D341Med (cell line): ENCODE results near the gene TNFRSF4.

Experiments used
- DNase-seq: peaks from one replicate; pipeline ENCODE4 v3.0.0; 2012; ENCODE audit warnings: low spot score

Gene TNFRSF4

DNA sequence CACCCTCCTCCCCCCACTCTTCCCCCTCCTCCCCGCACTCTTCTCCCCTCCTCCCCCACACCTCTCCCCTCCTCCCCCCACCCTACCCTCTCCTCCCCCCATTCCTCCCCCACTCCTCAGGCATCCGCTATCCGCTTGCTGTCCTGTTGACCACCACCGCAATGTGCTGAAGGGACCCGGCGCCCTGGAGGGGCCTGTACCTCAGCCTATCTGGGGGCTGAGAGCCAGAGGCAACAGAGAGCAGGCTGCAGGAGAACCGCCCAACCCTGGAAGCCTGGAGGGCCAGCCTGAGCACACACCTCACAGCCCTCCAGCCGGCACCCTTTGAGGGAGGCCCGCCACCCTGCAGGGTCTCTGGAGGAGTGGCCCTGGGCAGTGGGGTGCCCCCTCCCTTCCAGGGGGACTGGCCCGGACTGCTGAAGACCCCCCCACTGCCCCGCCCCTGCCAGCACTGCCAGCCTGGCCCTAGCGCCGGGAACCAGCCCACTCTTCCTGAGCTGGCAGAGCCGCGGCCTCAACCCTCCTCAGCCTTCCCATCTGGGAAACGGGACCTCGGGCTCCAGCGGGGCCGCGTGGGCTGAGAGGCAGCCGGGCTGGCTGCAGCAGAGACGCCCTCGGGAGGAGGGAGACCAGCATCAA, 31.3 kb upstream of the TNFRSF4 start:
- no peak for DNase-seq

DNA sequence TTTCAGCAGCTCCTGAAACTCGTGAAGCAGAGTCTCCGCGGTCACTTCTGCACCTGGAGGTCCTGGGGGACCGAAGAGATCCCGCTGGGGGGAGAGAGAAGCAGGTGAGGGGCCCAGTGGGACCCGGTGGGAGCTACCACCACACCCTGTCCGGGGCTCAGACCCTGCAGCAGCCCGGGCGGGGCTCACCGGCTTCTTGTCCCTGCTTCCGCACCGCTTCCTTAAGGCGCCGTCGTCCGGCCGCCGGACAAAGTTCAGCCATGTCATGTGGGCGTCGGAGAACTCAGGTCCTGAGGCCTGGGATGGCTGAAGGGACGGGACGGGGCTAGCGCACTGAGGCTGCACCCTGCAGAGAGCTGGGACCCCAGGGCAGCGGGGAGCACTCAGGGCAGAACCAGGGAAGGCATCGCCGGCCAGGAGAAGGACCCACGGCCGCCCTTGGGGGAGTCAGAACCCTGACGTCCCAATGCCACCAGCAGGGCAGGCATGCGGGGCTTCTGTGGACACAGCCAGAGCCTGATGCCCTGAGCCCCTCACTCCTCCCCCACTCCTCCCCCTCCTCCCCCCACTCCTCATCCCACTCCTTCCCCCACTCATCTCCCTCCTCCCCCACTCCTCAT, 30.3 kb upstream of the TNFRSF4 start:
- DNase-seq: no peak

DNA sequence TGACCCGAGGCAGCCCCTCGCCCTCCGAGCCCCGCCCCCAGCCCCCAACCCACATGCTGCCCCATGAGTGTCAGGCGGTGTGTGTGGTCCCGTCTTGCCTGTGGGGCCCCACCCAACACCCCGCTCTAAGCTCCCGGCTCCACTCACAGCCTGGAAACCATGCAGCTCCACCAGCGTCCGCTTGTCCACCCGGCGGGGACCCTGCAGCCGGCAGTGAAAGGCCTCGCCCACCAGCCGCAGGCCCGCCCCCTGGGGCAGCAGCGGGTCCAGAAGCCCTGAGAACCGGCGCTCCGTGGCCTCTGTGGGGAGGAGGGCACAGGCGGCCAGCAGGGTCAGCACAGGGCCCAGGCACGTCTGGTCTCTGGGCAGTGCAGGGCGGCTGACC, 29.8 kb upstream of the TNFRSF4 start:
- no peak for DNase-seq

DNA sequence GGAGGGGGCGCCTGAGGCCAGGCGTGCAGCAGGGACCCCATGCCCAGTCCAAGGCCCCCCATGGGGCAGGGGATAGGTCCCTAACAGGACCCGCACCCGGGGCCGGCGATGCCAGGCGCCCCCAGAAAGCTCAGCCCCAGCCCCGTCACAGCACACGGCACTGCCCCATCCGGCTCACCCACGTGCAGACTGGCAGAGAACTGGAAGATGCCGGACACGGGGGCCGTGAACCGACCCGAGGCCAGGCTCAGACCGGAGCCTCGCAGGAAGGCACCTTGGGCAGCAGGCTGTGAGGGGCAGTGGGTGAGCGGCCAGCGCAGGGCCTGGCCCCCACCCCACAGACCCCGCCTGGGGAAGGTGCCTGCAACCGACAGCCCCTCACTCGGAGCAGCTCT, 29.3 kb upstream of the TNFRSF4 start:
- no peak for DNase-seq

DNA sequence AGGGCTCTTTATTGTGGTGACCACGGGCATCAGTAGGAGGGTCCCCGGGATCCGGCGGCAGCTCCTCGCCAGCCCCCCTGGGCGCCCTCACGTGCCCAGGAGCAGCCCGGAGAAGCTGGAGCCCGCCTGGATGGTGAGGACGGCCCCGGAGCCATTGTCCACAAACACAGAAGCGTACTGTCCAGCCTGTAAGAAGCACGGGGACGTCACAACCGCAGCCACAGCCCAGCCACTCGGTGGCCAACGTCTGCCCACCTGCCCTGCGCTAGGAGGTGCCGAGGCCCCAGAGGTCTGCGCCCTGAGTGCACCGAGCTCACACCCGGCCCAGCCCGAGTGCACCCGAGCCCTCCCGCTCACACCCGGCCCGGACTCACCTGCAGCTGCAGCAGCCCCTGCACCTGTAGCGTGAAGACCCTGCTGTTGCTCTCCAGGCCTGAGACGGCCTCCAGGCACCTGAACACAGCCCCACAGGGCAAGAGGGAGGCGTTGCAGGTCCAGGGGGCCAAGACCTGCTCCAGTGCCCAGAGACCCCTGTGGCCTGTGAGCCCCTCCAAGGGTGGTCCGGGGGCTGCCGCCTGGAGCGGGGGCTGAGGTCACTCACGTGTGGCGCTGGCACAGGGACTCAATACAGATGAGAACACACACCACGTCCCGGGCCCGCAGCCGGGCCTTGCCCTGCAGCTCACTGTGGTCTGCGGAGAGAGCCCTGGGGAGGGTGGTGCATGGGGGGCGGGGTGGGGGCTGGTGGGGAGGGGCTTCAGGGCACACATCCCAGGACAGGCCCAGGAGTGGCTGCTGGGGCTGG, 28.7 kb upstream of the TNFRSF4 start:
- DNase-seq: no peak

DNA sequence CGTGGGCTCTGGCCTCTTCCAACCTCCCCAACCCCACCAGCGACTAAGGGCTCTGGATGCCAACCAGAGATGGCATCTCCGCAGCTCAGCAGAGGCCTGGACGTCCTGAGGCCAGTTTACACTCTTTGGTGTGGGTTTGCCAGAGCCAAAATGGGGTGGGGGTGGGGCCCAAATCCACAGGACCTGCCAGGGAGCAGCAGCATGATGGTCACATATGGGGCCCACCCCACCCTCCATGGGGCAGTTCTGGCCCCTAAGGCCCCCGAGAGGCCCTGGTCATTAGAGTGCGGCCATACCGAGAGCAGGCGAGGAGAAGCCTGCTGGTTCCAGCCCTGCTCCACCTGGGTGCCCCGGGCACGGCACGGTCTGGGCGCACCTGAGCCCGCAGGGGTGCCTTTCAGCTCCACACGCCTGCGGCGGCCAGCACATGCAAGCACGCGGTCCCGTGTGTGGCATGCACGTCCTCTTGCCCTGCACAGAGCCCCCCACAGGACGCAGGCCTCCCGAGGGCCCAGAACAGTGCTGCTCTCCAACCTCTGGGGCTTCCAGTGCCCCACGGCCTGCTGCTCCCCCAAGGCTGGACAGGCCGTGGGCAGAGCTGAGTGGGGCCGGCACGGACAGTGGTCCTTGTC, 27.8 kb upstream of the TNFRSF4 start:
- no peak for DNase-seq

DNA sequence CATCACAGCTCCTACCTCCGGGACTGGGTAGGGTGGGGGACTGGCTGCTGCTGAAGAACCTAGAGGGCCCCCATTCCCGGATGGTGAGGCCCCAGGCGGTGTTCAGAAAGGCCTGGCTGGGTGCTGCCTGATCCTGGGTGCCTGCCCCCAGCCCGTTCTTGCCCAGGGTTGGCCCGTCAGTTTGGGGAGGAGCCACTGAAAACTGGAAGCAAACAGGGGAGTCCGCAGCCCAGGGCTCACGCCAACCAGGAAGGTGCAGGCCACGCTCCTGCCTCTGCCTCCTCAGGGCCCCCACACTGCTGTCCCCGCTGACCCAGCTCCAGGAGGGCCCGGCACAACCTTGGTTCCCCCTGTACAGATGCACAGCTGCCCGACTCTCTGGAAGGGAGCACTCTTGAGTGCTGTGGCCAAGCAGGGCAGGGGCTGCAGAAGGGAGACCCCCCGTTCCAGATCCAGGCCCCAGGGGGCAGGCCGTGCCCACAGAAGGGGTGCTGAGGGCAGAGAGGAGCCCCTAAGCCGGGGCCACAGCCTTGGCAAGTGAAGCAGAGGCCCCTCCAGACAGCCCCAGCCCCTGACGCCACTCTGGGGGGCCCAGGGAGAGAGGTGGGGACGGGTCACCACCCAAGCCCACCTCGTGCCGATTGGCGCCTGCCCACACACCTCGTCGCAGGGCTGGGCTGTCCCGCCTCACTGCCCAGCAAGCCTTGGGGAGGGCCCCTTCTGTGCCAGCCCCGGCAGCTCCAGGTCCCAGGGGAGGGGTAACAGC, 27.1 kb upstream of the TNFRSF4 start:
- no peak for DNase-seq

DNA sequence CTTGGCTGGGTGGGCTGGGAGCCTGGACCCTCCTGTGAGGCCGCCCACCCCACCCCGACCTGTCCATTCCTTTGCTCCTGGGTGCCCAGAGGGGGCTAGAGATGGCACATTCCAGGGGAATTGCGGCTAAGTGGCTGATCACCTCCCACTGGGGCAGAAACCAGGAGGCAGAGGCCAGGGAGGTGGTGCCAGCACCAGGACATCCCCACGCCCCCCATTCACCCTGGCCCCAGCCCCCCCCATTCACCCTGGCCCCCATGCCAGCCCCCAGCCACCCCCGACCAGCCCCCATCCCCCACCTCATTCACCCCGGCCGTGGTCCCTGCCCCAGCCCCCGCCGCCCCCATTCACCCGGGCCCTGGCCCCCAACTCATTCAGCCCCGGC, 26.4 kb upstream of the TNFRSF4 start:
- DNase-seq: no peak

DNA sequence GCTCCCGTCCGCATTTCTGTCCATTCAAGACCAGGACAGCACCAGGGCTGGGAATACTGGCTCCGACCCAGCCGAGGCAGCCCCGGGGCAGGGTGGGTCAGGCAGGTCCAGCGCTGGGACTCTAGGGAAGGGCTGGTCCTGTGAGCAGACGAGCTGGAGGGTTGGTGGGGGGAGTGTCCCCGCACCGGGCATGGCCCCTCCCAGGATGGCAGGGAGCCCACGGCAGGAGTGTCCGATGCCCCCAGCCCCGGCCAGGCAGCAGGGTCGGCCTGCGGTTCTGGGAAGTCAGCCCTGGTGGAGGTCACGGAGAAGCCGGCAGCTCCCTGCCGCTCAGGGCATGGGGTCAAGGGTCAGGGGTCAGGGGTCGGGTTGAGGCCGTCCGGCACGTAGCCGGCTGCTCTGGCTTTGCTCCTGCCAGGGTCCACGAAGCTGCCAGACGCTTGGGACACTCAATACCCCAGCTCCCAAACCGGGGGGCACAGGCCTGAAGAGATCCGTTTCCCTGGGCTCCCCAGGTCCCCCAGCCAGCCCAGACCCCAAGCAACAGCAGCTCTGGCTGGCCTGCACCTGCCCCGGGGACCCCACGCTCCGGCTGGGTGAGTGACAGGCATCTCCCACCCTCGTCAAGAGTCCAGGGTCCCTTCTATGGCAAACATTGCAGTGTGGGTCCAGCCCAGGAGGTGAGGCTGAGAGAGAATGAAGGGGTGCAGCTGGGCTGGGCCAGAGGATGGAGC, 25.8 kb upstream of the TNFRSF4 start:
- no peak for DNase-seq

DNA sequence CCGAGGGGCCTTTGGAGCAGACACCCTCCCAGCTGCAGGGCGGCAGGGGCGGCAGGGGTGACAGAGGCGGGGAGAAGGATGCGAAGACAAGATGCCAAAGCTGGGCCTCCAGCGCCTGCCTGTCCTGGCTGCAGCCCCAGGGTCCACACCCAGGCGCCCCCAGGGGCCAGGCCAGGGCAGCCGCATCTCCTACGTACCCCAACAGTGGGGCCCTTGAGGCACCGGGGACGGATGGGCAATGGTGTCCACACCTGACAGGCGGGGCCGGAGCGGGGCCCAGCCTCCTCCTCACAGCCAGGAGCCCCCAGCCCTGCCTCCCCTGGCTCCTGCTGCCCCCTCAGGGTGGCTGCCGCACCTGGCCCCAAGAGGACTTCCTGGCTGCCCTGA, 25.3 kb upstream of the TNFRSF4 start:
- DNase-seq: no peak

DNA sequence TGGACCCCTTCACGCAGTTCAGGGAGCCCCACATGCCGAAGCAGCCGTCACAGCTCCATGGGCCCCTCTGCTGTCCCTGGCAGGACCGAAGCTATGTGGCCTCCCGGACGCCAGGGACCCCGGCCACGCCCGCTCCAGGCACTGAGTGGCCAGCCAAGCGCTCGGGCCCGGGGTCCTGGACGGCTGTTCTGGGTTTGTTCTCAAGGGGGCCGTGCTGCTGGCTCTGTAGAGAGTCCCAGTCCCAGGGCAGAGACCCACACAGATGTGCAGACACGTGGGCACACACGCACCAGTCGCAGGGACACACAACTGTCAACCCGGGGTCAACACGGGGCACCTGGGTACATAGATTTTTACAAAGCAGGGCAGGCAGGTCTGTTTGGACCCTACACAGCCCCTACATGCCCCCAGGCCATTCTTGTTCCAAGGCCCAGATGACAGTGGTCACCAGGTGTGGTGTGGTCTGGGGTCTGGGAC, 24.8 kb upstream of the TNFRSF4 start:
- no peak for DNase-seq

DNA sequence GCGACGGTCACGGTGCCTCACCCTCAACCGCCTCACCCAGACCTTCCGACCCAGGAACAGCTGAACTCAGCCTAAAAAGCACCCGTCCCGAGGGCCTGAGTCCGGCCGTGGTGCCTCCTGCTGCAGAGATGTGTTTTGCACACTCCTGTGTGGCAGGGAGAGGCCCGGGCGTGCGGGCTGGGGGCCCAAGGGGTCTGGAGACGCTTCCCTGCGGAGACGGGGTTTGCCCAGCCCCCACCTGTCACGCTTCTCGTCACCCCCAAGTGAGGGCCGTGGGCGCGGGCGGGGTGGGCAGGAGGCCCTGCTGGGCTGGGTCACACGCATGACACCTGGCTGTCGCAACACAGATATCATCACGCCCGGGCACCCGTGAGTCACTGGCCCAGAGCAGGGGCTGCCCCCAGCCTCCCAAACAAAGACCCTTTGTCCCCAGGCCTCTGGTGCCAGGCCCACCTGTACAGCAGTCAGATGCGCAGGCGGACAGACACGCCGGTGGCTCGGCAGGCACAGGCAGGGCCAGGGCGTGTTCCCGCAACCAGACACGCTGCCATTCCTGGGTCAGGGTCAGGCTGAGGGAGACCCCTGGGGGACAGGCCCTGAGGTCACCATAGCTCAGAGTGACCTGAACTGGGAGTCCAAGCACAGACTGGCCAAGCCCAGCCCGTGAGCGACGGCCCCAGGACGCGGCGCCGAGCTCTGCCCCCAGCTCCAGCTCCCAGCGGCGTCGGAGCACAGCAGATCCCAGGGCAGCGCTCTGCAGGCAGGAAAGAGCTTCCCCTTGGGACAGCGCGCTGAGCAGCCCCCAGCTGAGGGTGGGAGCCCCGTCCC, 24.1 kb upstream of the TNFRSF4 start:
- DNase-seq: no peak

DNA sequence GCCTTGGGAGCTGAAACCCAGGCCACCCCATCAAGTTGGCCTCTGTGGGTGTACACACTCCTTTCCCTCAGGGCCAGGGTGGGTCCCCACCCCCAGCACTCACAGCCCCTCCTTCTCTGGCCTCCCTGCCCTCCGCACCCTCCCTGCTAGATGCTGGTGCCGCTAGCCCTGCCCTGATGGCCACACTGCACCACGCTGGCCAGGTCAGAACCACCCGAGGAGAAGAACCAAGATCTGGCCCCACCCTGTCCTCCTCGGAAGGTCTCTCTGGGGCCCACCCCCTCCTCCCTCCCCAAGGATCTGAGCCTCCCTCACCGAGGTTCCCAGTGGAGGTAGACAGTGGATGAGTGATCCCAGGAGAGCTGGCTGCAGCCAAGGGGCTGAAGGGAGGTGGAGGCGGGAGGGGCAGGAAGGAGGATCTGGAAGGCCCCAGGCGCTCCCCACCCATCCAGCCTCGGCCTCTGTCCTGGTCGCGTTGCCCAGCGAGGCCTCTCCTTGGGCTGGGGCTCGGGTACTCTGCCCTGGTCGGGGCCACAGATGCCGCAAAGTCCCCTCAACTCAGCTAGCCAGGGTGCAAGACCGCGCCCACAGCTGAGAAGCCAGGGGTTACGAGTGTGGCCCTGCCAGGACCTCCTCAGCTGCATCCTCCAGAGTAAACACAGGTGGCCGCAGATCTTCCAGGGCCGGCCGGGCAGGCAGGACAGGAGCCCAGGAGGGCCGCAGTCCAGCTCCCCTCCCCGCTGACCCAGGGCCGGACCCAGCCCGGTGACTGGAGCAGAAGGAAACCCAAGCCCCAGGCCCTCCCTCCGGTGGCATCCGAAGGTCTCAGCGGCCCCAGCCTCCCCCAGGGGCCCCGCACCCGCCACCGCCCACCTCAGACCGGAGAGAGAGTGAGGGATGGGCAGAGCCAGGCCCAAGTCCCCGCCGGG, 23.3 kb upstream of the TNFRSF4 start:
- no peak for DNase-seq

DNA sequence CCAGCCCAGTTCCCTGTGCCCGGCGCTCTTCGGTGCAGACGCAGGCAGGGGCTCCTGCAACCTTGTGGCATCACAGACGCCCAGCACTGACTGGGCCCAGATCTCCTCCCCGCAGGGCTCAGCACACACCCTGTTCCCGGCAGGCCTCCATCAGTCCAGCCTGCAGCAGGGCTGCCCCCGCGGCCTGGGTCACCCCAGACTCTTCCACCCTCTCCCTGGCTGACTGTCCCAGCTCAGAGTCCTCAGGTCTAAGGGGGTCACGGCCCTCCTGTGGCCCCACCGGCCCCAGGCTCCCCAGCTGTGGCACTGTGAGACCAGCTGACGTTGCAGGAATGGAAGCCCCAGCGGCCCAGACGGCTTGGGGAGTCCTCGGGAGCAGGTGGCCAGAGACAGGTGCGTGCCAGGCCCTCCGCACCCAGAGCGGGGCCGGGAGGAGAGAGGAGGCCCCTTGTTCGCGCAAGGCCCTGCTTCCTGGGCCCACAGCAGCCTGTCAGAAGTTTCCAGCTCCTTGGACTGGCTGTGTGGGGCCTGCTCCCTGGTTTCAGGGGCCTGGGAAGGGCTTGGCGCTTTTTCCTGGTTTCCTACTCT, 22.3 kb upstream of the TNFRSF4 start:
- DNase-seq: no peak

DNA sequence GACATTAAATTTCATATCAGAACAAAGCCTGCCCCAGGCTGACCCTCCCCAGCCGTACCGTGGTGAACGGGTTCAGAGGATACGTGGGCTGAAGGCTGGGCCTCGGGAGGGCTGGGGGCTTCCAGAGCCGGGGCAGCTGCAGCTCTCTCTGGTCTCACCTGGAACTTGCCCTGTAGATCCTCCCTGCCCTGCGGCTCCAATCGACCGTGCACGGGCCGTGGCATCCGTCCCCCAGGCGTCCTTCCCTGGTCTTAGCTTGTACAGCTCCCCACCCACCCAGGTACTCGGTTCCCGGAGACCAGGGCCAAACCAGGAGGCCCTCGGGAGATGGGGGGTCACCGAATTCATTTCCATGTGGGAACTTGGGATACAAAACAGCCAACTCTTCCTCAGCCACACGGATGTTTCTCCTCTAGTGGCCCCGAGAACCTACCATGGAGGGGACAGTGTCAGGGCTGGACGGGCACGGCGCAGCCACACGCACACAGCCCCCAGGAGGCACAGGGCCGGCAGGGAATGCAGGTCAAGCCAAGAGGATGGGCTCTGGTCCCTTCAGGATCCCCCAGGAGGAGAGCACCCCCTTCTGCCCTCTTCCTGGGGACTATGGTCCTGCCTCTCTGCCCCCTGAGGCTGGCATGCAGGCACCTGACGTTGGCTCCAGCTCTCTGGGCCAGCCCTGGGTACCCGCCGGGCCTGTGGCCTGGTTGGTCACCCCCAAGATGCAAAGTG, 21.2 kb upstream of the TNFRSF4 start:
- no peak for DNase-seq

DNA sequence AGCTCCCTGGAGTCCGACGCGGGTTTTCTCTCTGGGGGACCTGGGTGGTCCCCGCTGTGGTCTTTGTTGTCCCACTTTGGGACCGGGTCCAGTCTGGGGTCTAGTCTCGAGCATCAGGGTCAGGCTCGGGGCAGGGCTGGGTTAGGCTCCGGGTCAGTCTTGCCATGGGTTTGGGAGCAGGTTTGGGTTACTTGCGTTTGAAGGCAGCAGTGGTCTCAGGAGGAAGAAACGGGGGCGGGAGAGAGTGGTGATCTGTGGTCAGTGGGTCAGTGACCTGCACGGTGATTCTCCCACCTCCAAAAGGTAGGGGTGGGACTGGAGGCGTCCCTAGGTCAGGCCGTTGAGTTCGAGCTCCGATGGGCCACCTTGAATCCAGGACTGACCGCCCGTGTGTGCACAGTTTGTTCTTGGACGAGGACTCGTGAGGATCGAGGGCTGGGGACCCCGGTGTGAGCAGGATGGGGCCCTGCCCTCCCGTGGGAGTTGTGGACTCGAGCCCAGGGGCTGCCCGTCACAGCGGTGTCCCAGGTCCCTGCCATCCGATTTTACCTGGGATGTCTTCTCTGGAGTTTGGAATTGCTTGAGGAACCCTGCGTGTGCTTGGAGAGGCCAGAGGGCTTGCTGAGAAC, 20.3 kb upstream of the TNFRSF4 start:
- DNase-seq: no peak

DNA sequence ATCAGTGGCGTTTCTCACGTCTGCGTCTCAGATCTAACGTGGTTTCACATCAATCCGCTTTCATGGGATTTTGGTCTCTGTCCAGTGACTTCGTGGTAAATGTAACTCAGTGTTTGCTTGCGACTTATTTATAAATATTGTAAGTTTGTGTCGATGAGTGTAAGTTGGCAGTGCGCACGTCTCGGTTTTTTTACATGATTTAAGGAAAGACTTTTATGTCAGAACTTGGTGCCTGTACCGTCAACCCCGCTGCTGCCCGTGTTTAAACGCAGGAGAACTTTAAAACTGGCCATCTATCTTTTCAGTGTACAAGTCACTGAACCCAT, 19.6 kb upstream of the TNFRSF4 start:
- no peak for DNase-seq
